Measurements from ENCODE around the gene ELAC2. TPM values are rescaled to one million over a fixed set of nuclear protein-coding genes. Genes with fewer than 3 reads are reported as not detected.

The ELAC2 gene
- total and polyA plus RNA-seq, 2 donors (not counting 1 experiment from before 2014, with no cell fraction given), result 36.9 to 47.2 TPM

DNA sequence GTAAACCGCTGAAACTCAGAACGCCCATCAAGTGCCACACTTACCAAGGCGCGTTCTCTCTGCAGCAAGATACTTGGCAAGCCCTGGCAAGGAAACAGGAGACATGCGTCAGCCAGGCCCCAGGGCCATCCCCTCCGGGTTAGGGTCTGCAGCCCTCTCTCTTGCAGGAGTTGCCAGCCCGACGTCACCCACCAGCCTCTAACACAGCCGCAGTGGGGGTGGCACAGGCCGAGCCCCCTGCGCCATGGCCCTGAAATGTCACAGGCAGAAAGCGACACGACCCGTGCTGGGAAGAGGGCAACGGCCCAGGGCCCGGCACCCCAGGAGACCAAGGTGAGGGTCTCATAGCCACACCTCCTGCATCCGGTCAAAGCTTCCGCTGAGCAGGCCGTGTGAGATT lies 21.9 kb downstream of the ELAC2 start:
- H3K27ac ChIP-seq (ENCODE audit: insufficient read depth, low read length), result no peak overlapping the region
- no peak for DNase-seq (ENCODE audit: low read depth in 2 of 2)
- H3K9ac ChIP-seq (ENCODE audit: insufficient read depth, low read length), result no peak overlapping the region
- H3K4me3 ChIP-seq (replicated peaks in 1 of 4; ENCODE audit: control extremely low read depth in 1 of 4, insufficient read depth in 1 of 4, low read depth in 3 of 4, low read length in 4 of 4), result no peak overlapping the region
- no peak overlapping the region for H3K4me2 ChIP-seq (ENCODE audit: extremely low read depth, insufficient read depth, low read length)
- no peaks in the 10 kb centered on the region for H4K20me1 ChIP-seq (ENCODE audit: control insufficient read depth, extremely low read depth, insufficient read depth, low read length)
- no peaks in the 10 kb centered on the region for H3K79me2 ChIP-seq (ENCODE audit: control insufficient read depth, insufficient read depth, low read length)
- no peak overlapping the region for H2AFZ ChIP-seq (ENCODE audit: low read length)
- no peak for TF ChIP-seq EZH2 (IDR thresholded peaks at IDR 0.05; ENCODE audit: low read length, missing control alignments)
- TF ChIP-seq, protein P1, sequence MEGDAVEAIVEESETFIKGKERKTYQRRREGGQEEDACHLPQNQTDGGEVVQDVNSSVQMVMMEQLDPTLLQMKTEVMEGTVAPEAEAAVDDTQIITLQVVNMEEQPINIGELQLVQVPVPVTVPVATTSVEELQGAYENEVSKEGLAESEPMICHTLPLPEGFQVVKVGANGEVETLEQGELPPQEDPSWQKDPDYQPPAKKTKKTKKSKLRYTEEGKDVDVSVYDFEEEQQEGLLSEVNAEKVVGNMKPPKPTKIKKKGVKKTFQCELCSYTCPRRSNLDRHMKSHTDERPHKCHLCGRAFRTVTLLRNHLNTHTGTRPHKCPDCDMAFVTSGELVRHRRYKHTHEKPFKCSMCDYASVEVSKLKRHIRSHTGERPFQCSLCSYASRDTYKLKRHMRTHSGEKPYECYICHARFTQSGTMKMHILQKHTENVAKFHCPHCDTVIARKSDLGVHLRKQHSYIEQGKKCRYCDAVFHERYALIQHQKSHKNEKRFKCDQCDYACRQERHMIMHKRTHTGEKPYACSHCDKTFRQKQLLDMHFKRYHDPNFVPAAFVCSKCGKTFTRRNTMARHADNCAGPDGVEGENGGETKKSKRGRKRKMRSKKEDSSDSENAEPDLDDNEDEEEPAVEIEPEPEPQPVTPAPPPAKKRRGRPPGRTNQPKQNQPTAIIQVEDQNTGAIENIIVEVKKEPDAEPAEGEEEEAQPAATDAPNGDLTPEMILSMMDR (conservative IDR thresholded peaks at IDR 0.05 in 1 of 2, IDR thresholded peaks at IDR 0.05 in 1 of 2; ENCODE audit: low read depth in 1 of 2, low read length in 2 of 2), result no peak
- peaks cover 34% of the 10 kb centered on the region for H3K36me3 ChIP-seq (ENCODE audit: control insufficient read depth, insufficient read depth, low read length)
- no peaks in the 10 kb centered on the region for H3K4me1 ChIP-seq (ENCODE audit: control insufficient read depth, extremely low read depth, insufficient read depth, low read length)
- no peaks in the 10 kb centered on the region for H3K9me3 ChIP-seq (ENCODE audit: control insufficient read depth, insufficient read depth, low read depth, low read length)
- no peaks in the 10 kb centered on the region for H3K27me3 ChIP-seq (ENCODE audit: control insufficient read depth, insufficient read depth, low read length)

- H3K27ac ChIP-seq (ENCODE audit: insufficient read depth, low read length), result no peak overlapping the region
- H3K27me3 ChIP-seq (ENCODE audit: control insufficient read depth, insufficient read depth, low read length), result no peaks in the 10 kb centered on the region
- no peak overlapping the region for H3K4me2 ChIP-seq (ENCODE audit: extremely low read depth, insufficient read depth, low read length)
- no peak overlapping the region for H3K4me3 ChIP-seq (replicated peaks in 1 of 4; ENCODE audit: control extremely low read depth in 1 of 4, insufficient read depth in 1 of 4, low read depth in 3 of 4, low read length in 4 of 4)
- H3K9me3 ChIP-seq (ENCODE audit: control insufficient read depth, insufficient read depth, low read depth, low read length), result no peaks in the 10 kb centered on the region
- H3K9ac ChIP-seq (ENCODE audit: insufficient read depth, low read length), result no peak overlapping the region
- peaks cover 33% of the 10 kb centered on the region for H3K36me3 ChIP-seq (ENCODE audit: control insufficient read depth, insufficient read depth, low read length)
- no peak overlapping the region for H2AFZ ChIP-seq (ENCODE audit: low read length)
- no peaks in the 10 kb centered on the region for H3K4me1 ChIP-seq (ENCODE audit: control insufficient read depth, extremely low read depth, insufficient read depth, low read length)
- no peak for DNase-seq (ENCODE audit: low read depth in 2 of 2)
- H4K20me1 ChIP-seq (ENCODE audit: control insufficient read depth, extremely low read depth, insufficient read depth, low read length), result no peaks in the 10 kb centered on the region
- TF ChIP-seq EZH2 (IDR thresholded peaks at IDR 0.05; ENCODE audit: low read length, missing control alignments), result no peak
- TF ChIP-seq, protein P1 (conservative IDR thresholded peaks at IDR 0.05 in 1 of 2, IDR thresholded peaks at IDR 0.05 in 1 of 2; ENCODE audit: low read depth in 1 of 2, low read length in 2 of 2), result no peak
- H3K79me2 ChIP-seq (ENCODE audit: control insufficient read depth, insufficient read depth, low read length), result no peaks in the 10 kb centered on the region
Measured at GRCh38 chr17:12995106-12995895, 22.5 kb downstream of the ELAC2 start.

DNA sequence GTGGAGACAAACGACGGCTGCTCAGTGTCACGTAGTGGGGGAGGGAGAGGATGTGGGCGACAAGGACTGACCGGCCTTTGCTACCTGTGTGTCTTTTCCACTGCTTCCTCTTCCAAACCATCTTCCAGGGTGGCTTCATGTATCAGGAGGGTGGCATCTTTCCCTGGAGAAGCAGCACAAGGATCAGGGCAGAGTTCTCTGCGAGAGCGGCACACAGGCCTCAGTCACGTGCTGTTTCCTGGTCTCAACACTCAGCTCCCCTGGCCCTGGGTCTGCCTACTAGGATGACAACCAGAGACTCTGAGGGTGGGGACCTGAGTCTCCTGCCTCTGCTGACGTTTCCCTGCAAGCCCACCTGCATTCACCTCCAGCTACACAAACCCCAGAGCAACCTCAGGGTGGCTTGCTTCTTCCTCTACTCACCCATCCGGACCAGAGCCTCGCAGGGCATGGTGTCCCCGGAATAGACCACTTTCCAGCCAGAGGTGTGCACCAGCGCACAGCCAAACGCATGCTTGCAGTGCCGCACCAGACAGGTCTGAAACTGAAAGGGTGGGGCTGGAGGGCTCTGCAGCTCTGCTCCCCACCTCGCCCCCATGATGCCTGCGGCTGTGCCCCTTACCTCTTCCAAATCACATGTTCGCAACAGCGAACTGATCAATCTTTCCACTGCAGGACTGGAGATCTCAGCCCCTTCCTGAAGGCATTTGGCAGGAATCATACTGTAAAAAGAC lies 23.3 kb downstream of the ELAC2 start:
- no peak overlapping the region for H3K27ac ChIP-seq (ENCODE audit: insufficient read depth, low read length)
- peaks cover 30% of the 10 kb centered on the region for H3K36me3 ChIP-seq (ENCODE audit: control insufficient read depth, insufficient read depth, low read length)
- TF ChIP-seq, protein P1 (conservative IDR thresholded peaks at IDR 0.05 in 1 of 2, IDR thresholded peaks at IDR 0.05 in 1 of 2; ENCODE audit: low read depth in 1 of 2, low read length in 2 of 2), result no peak
- no peak for TF ChIP-seq EZH2 (IDR thresholded peaks at IDR 0.05; ENCODE audit: low read length, missing control alignments)
- H3K9ac ChIP-seq (ENCODE audit: insufficient read depth, low read length), result no peak overlapping the region
- no peaks in the 10 kb centered on the region for H3K9me3 ChIP-seq (ENCODE audit: control insufficient read depth, insufficient read depth, low read depth, low read length)
- no peak for DNase-seq (ENCODE audit: low read depth in 2 of 2)
- H2AFZ ChIP-seq (ENCODE audit: low read length), result no peak overlapping the region
- H4K20me1 ChIP-seq (ENCODE audit: control insufficient read depth, extremely low read depth, insufficient read depth, low read length), result no peaks in the 10 kb centered on the region
- no peaks in the 10 kb centered on the region for H3K4me1 ChIP-seq (ENCODE audit: control insufficient read depth, extremely low read depth, insufficient read depth, low read length)
- no peak overlapping the region for H3K4me3 ChIP-seq (replicated peaks in 1 of 4; ENCODE audit: control extremely low read depth in 1 of 4, insufficient read depth in 1 of 4, low read depth in 3 of 4, low read length in 4 of 4)
- H3K27me3 ChIP-seq (ENCODE audit: control insufficient read depth, insufficient read depth, low read length), result no peaks in the 10 kb centered on the region
- no peak overlapping the region for H3K4me2 ChIP-seq (ENCODE audit: extremely low read depth, insufficient read depth, low read length)
- no peaks in the 10 kb centered on the region for H3K79me2 ChIP-seq (ENCODE audit: control insufficient read depth, insufficient read depth, low read length)

Measured in fibroblast of lung (primary cell).